Measurements from ENCODE around the gene ZNF70. TPM values are rescaled to one million over a fixed set of nuclear protein-coding genes. Genes with fewer than 3 reads are reported as not detected.

Gene ZNF70
- total RNA-seq, 1 experiment from 2014 or later, result 2.3 TPM

GRCh38 chr22:23781511-23782183 lies 30.7 kb upstream of the ZNF70 start:
- BruUV-seq (replicated peaks), result no TSS peak
- H3K9me2 ChIP-seq (replicated peaks; ENCODE audit: low read length), result no peaks in the 10 kb centered on the region
- peak; percentile 96 for ATAC-seq
- peak; percentile 64 for DNase-seq
- H2AFZ ChIP-seq (ENCODE audit: low read length), result peak overlapping the region; percentile 50; the same call in 1 of the 2 replicates
- no peaks in the 10 kb centered on the region for H3K79me2 ChIP-seq (ENCODE audit: low read length)
- intact Hi-C loops (cut with micrococcal nuclease), result no loop called here
- POLR2A ChIA-PET (ENCODE audit: unreplicated experiment), result no interaction called here
- no peak overlapping the region for H3K9ac ChIP-seq (ENCODE audit: low read length)
- peak overlapping the region; percentile 13; the same call in 1 of the 2 replicates for H3K4me2 ChIP-seq (ENCODE audit: low read length)
- H3K27me3 ChIP-seq (ENCODE audit: low read length), result no peaks in the 10 kb centered on the region
- no peak overlapping the region for H3K4me3 ChIP-seq (ENCODE audit: low read length)
- H3K36me3 ChIP-seq (ENCODE audit: low read depth, low read length), result no peaks in the 10 kb centered on the region
- TF ChIP-seq EZH2phosphoT487 (IDR thresholded peaks at IDR 0.05; ENCODE audit: borderline replicate concordance, low read length), result no peak
- no peak for TF ChIP-seq CTCF (conservative IDR thresholded peaks at IDR 0.05; ENCODE audit: low read depth, low read length)
- TF ChIP-seq EZH2 (IDR thresholded peaks at IDR 0.05; ENCODE audit: low read length, unreplicated experiment), result no peak
- H3K9me3 ChIP-seq (ENCODE audit: low read length), result no peaks in the 10 kb centered on the region
- no peaks in the 10 kb centered on the region for H4K20me1 ChIP-seq (ENCODE audit: low read length)
- H3K4me1 ChIP-seq (ENCODE audit: insufficient read depth, low read length), result peaks cover 14% of the 10 kb centered on the region; the same call in 1 of the 2 replicates
- no peak overlapping the region for H3K27ac ChIP-seq (ENCODE audit: low read length)
- CTCF ChIA-PET, result interaction anchor here (1.0 kb wide), 1 partner anchor 10 kb away, joined by 3 read pairs; no protein-coding TSS in a partner anchor
- no peaks in the 10 kb centered on the region for H3F3A ChIP-seq (ENCODE audit: low read length, unreplicated experiment)

- Histone ChIP-seq H2AFZ (ENCODE audit: low read length) (peak overlapping the region; percentile 50; the same call in 1 of the 2 replicates), H3K9me3 (ENCODE audit: low read length) (no peaks in the 10 kb centered on the region), H3K27me3 (ENCODE audit: low read length) (no peaks in the 10 kb centered on the region), H3K4me1 (ENCODE audit: insufficient read depth, low read length) (peaks cover 9% of the 10 kb centered on the region; the same call in 1 of the 2 replicates), H3K9me2 (replicated peaks; ENCODE audit: low read length) (no peaks in the 10 kb centered on the region), H3K27ac (ENCODE audit: low read length) (no peak overlapping the region), H3K9ac (ENCODE audit: low read length) (no peak overlapping the region), H3K79me2 (ENCODE audit: low read length) (no peaks in the 10 kb centered on the region), H4K20me1 (ENCODE audit: low read length) (no peaks in the 10 kb centered on the region), H3K4me3 (ENCODE audit: low read length) (no peak overlapping the region), H3K4me2 (ENCODE audit: low read length) (peak overlapping the region; percentile 13; the same call in 1 of the 2 replicates), H3F3A (ENCODE audit: low read length, unreplicated experiment) (no peaks in the 10 kb centered on the region), H3K36me3 (ENCODE audit: low read depth, low read length) (no peaks in the 10 kb centered on the region)
- intact Hi-C loops (cut with micrococcal nuclease), result no loop called here
- ChIA-PET POLR2A (ENCODE audit: unreplicated experiment) (no interaction called here), CTCF (interaction anchor here (1.0 kb wide), 1 partner anchor 10 kb away, joined by 3 read pairs; no protein-coding TSS in a partner anchor)
- ATAC-seq (no peak), DNase-seq (no peak)
- BruUV-seq (replicated peaks), result no TSS peak
- TF ChIP-seq CTCF (conservative IDR thresholded peaks at IDR 0.05; ENCODE audit: low read depth, low read length) (no peak), EZH2 (IDR thresholded peaks at IDR 0.05; ENCODE audit: low read length, unreplicated experiment) (no peak), EZH2phosphoT487 (IDR thresholded peaks at IDR 0.05; ENCODE audit: borderline replicate concordance, low read length) (no peak)
Observed at GRCh38 chr22:23781065-23781464, 30.2 kb upstream of the ZNF70 start.

- no peak for DNase-seq
- Histone ChIP-seq H3K9me2 (replicated peaks; ENCODE audit: low read length) (no peaks in the 10 kb centered on the region), H3K27ac (ENCODE audit: low read length) (no peak overlapping the region), H3F3A (ENCODE audit: low read length, unreplicated experiment) (no peaks in the 10 kb centered on the region), H3K4me1 (ENCODE audit: insufficient read depth, low read length) (peaks cover 9% of the 10 kb centered on the region; the same call in 1 of the 2 replicates), H2AFZ (ENCODE audit: low read length) (no peak overlapping the region), H3K4me3 (ENCODE audit: low read length) (no peak overlapping the region), H3K36me3 (ENCODE audit: low read depth, low read length) (no peaks in the 10 kb centered on the region), H3K4me2 (ENCODE audit: low read length) (no peak overlapping the region), H3K27me3 (ENCODE audit: low read length) (no peaks in the 10 kb centered on the region), H3K9ac (ENCODE audit: low read length) (no peak overlapping the region), H4K20me1 (ENCODE audit: low read length) (no peaks in the 10 kb centered on the region), H3K9me3 (ENCODE audit: low read length) (no peaks in the 10 kb centered on the region), H3K79me2 (ENCODE audit: low read length) (no peaks in the 10 kb centered on the region)
- ChIA-PET POLR2A (ENCODE audit: unreplicated experiment) (no interaction called here), CTCF (no interaction called here)
- intact Hi-C loops (cut with micrococcal nuclease), result no loop called here
- no TSS peak for BruUV-seq (replicated peaks)
- TF ChIP-seq EZH2 (IDR thresholded peaks at IDR 0.05; ENCODE audit: low read length, unreplicated experiment) (no peak), EZH2phosphoT487 (IDR thresholded peaks at IDR 0.05; ENCODE audit: borderline replicate concordance, low read length) (no peak), CTCF (conservative IDR thresholded peaks at IDR 0.05; ENCODE audit: low read depth, low read length) (no peak)
- no peak for ATAC-seq
Observed at GRCh38 chr22:23780146-23780748, 29.3 kb upstream of the ZNF70 start.
